Naive thymus-derived CD8-positive, alpha-beta T cell (primary cell): ENCODE measurements around the gene DSE. TPM values are rescaled to one million over a fixed set of nuclear protein-coding genes. Genes with fewer than 3 reads are reported as not detected.

Source experiments
- ATAC-seq, 2 donors: fragments of 150-1000 bp; cut with Tn5 transposase in 1 of 2; sonication (Bioruptor Pico), chemical (Tn5 transposase) in 1 of 2; 1 replicate in 1 of 2; 2 replicates in 1 of 2; pipeline ENCODE4 v1.10.0; 2021; ENCODE audit warnings: mild to moderate bottlenecking in 2 of 2, moderate library complexity in 2 of 2
- POLR2A ChIA-PET: fragments of 350-600 bp; sonication (Branson Sonifier 250); formaldehyde crosslinking; loops from one replicate; lab custom pipeline; 2021; ENCODE audit warnings: antibody characterized with exemption; lab: Charles Lee
- DNase-seq, 10 donors: peaks; one replicate each; pipeline versions ENCODE4 v3.0.0 to v3.0.0-alpha.2; 2020 to 2022
- H3K27ac Mint-ChIP-seq, 10 donors: one replicate each; pipeline ENCODE4 v1.8.0; 2020 to 2022; ENCODE audit warnings: mild to moderate bottlenecking in 10 of 10, mixed read lengths in 10 of 10, moderate library complexity in 4 of 10, inconsistent platforms in 1 of 10
- H3K27me3 Mint-ChIP-seq, 5 donors: one replicate each; pipeline ENCODE4 v1.8.0; 2021 to 2022; ENCODE audit warnings: mixed read lengths in 5 of 5
- H3K36me3 Mint-ChIP-seq, 3 donors: one replicate each; pipeline ENCODE4 v1.8.0; 2020 to 2022; ENCODE audit warnings: mixed read lengths in 3 of 3, mild to moderate bottlenecking in 2 of 3, inconsistent platforms in 1 of 3
- H3K4me1 Mint-ChIP-seq, 4 donors: one replicate each; pipeline ENCODE4 v1.8.0; 2021 to 2022; ENCODE audit warnings: mixed read lengths in 4 of 4
- H3K4me3 Mint-ChIP-seq, 10 donors: one replicate each; pipeline ENCODE4 v1.8.0; 2020 to 2022; ENCODE audit warnings: mild to moderate bottlenecking in 10 of 10, mixed read lengths in 10 of 10, moderate library complexity in 6 of 10, inconsistent platforms in 1 of 10
- H3K9me3 Mint-ChIP-seq, 9 donors: one replicate each; pipeline ENCODE4 v1.8.0; 2020 to 2022; ENCODE audit warnings: mixed read lengths in 9 of 9, mild to moderate bottlenecking in 3 of 9, inconsistent platforms in 1 of 9, moderate library complexity in 1 of 9
- polyA plus RNA-seq, 3 donors: library from polyadenylated mRNA; unstranded; fragments of 300-500 nt; fragmentation: Illumina TruSeq; gene quantifications; one replicate each; pipeline ENCODE4 v1.2.3, GENCODE V29; 2021
- total RNA-seq, 8 experiments: library from RNA in 2 of 8; stranded (reverse) in 2 of 8; gene quantifications; one replicate each; pipeline ENCODE4 v1.2.3 and lab custom pipeline; 2021 to 2026

Gene DSE
- total and polyA plus RNA-seq, 5 experiments from 2014 or later, result 3.9 to 9.3 (median 4.9) TPM

GRCh38 chr6:116483616-116484015 lies 112.9 kb downstream of the DSE start:
- DNase-seq, result no peak

GRCh38 chr6:116485559-116486184 lies 114.9 kb downstream of the DSE start:
- POLR2A ChIA-PET, result no interaction called here
- Mint-ChIP-seq H3K4me3 (no peak overlapping the region), H3K4me1 (no peaks in the 10 kb centered on the region), H3K27ac (no peak overlapping the region), H3K27me3 (peaks cover 9 to 30% (median 13%) of the 10 kb centered on the region in 5 donors), H3K9me3 (peaks cover 0 to 10% (median 0%) of the 10 kb centered on the region in 9 donors), H3K36me3 (no peaks in the 10 kb centered on the region)
- DNase-seq, result no peak
- ATAC-seq, result no peak

More at GRCh38 chr6:116483616-116484015, 112.9 kb downstream of the DSE start:
- Mint-ChIP-seq H3K36me3 (no peaks in the 10 kb centered on the region), H3K4me1 (peaks cover 0 to under 1% (median 0%) of the 10 kb centered on the region in 4 donors), H3K27me3 (peaks cover 4 to 17% (median 15%) of the 10 kb centered on the region in 5 donors), H3K4me3 (no peak overlapping the region), H3K9me3 (peaks cover 0 to 3% (median 0%) of the 10 kb centered on the region in 9 donors), H3K27ac (no peak overlapping the region)
- ATAC-seq, result no peak
- POLR2A ChIA-PET, result no interaction called here

GRCh38 chr6:116491610-116492330 lies 121.0 kb downstream of the DSE start:
- no peaks in the 10 kb centered on the region for H3K36me3 Mint-ChIP-seq
- H3K9me3 Mint-ChIP-seq, result peaks cover 0 to 12% (median 3%) of the 10 kb centered on the region in 9 donors
- no peak overlapping the region for H3K27ac Mint-ChIP-seq
- no peaks in the 10 kb centered on the region for H3K4me1 Mint-ChIP-seq
- DNase-seq, result no peak
- POLR2A ChIA-PET, result no interaction called here
- no peak overlapping the region for H3K4me3 Mint-ChIP-seq
- ATAC-seq, result no peak
- peaks cover 0 to 20% (median 4%) of the 10 kb centered on the region in 5 donors for H3K27me3 Mint-ChIP-seq

- Mint-ChIP-seq H3K27me3 (peaks cover 0 to 20% (median 4%) of the 10 kb centered on the region in 5 donors), H3K36me3 (no peaks in the 10 kb centered on the region), H3K4me1 (no peaks in the 10 kb centered on the region), H3K4me3 (no peak overlapping the region), H3K27ac (no peak overlapping the region), H3K9me3 (peaks cover 0 to 12% (median 3%) of the 10 kb centered on the region in 9 donors)
- POLR2A ChIA-PET, result no interaction called here
- no peak for DNase-seq
- no peak for ATAC-seq
Observed at GRCh38 chr6:116492331-116493067, 121.8 kb downstream of the DSE start.

Other genes starting within 250 kb of the DSE start
- gene COL10A1, start 244.8 kb upstream of the DSE start, total RNA-seq, result not detected
- under 1 TPM in 2 of 3 donors, not detected in 1; 0.18 to 0.22 TPM for gene COL10A1, start 244.8 kb upstream of the DSE start, polyA plus RNA-seq
- 10 to 100 TPM; 23.1 to 24.7 TPM for gene TSPYL4, start 116.9 kb upstream of the DSE start, total RNA-seq
- 10 to 100 TPM; 12.5 to 19.4 (median 12.7) TPM for gene TSPYL4, start 116.9 kb upstream of the DSE start, polyA plus RNA-seq
- 100 to 1,000 TPM; 104 to 106 TPM for gene TSPYL1, start 91.0 kb upstream of the DSE start, total RNA-seq
- gene TSPYL1, start 91.0 kb upstream of the DSE start, polyA plus RNA-seq, result 10 to 100 TPM; 28.2 to 49.1 (median 36.7) TPM
- gene CALHM6, start 90.4 kb downstream of the DSE start, total RNA-seq, result 1 to 10 TPM; 1.2 to 4.8 TPM
- gene CALHM6, start 90.4 kb downstream of the DSE start, polyA plus RNA-seq, result 10 to 100 TPM in 2 of 3 donors, 1 to 10 TPM in 1; 5.3 to 49.3 (median 13.5) TPM
- not detected for gene CALHM5, start 140.7 kb downstream of the DSE start, total RNA-seq
- gene CALHM5, start 140.7 kb downstream of the DSE start, polyA plus RNA-seq, result not detected
- not detected for gene TRAPPC3L, start 174.7 kb downstream of the DSE start, total RNA-seq
- not detected for gene TRAPPC3L, start 174.7 kb downstream of the DSE start, polyA plus RNA-seq
- not detected for gene CALHM4, start 182.8 kb downstream of the DSE start, total RNA-seq
- not detected for gene CALHM4, start 182.8 kb downstream of the DSE start, polyA plus RNA-seq
- 10 to 100 TPM; 38.0 to 39.0 TPM for gene RWDD1, start 200.6 kb downstream of the DSE start, total RNA-seq
- 10 to 100 TPM; 55.7 to 89.3 (median 69.7) TPM for gene RWDD1, start 200.6 kb downstream of the DSE start, polyA plus RNA-seq
- gene RSPH4A, start 245.5 kb downstream of the DSE start, total RNA-seq, result 1 to 10 TPM; 1.1 to 1.3 TPM
- gene RSPH4A, start 245.5 kb downstream of the DSE start, polyA plus RNA-seq, result under 1 TPM in 1 of 3 donors, not detected in 2; 0.13 TPM